DOHH2 (cell line): ENCODE results near the gene ADAM19.
"Not testable (repeated sequence)": the region's sequence is repeated elsewhere in the genome, so short reads cannot be mapped to it uniquely, and the experiment has no call there.

ENCODE experiments used
- H3F3A ChIP-seq: fragments of 200-600 bp; sonication (generic), shearing (Covaris generic); 2 replicates; pipeline ENCODE4 v1.6.0; 2016; ENCODE audit warnings: antibody characterized with exemption, mild to moderate bottlenecking; ENCODE audit not compliant: control insufficient read depth, insufficient read depth
- H3K27ac ChIP-seq: fragments of 200-600 bp; sonication (generic); 2 replicates; pipeline ENCODE4 v1.5.1; 2014; ENCODE audit warnings: low read depth, mild to moderate bottlenecking, low read length, moderate library complexity
- H3K27me3 ChIP-seq: fragments of 200-600 bp; sonication (generic); 2 replicates; pipeline ENCODE4 v1.6.1; 2014; ENCODE audit warnings: mild to moderate bottlenecking, low read length, mixed read lengths; ENCODE audit not compliant: control insufficient read depth
- H3K36me3 ChIP-seq: fragments of 200-600 bp; sonication (generic); 2 replicates; pipeline ENCODE4 v1.6.1; 2014; ENCODE audit warnings: mild to moderate bottlenecking, low read length, moderate library complexity, mixed read lengths; ENCODE audit not compliant: control insufficient read depth
- H3K4me1 ChIP-seq: fragments of 200-600 bp; sonication (generic); 2 replicates; pipeline ENCODE4 v1.6.1; 2014; ENCODE audit warnings: mild to moderate bottlenecking, low read length, mixed read lengths; ENCODE audit not compliant: control insufficient read depth
- H3K4me2 ChIP-seq: fragments of 200-600 bp; sonication (generic); 2 replicates; pipeline ENCODE4 v1.6.0; 2014; ENCODE audit warnings: mild to moderate bottlenecking, low read length, moderate library complexity
- H3K4me3 ChIP-seq: fragments of 200-600 bp; sonication (generic); 2 replicates; pipeline ENCODE4 v1.5.1; 2014; ENCODE audit warnings: mild to moderate bottlenecking, low read length, mixed read lengths
- H3K79me2 ChIP-seq: fragments of 200-600 bp; sonication (generic); 2 replicates; pipeline ENCODE4 v1.6.1; 2014; ENCODE audit warnings: mild to moderate bottlenecking, low read length, mixed read lengths; ENCODE audit not compliant: control insufficient read depth
- H3K9me2 ChIP-seq: fragments of 200-600 bp; sonication (generic); replicated peaks from 2 replicates; pipeline ENCODE4 v1.6.1; 2014; ENCODE audit warnings: mild to moderate bottlenecking, low read length, mixed read lengths; ENCODE audit not compliant: control insufficient read depth
- H3K9me3 ChIP-seq: fragments of 200-600 bp; sonication (generic); 2 replicates; pipeline ENCODE4 v1.6.1; 2014; ENCODE audit warnings: antibody characterized with exemption, low read length, mixed read lengths; ENCODE audit not compliant: control insufficient read depth, insufficient read depth
- H4K20me1 ChIP-seq: fragments of 200-600 bp; sonication (generic); 2 replicates; pipeline ENCODE4 v1.6.0; 2014; ENCODE audit warnings: low read depth, mild to moderate bottlenecking, antibody characterized with exemption, low read length, moderate library complexity; ENCODE audit not compliant: control insufficient read depth, insufficient read depth
- CTCF ChIP-seq: fragments of 200-600 bp; sonication (generic); IDR thresholded peaks from one replicate; pipeline ENCODE4 v1.5.1; 2014; ENCODE audit warnings: antibody characterized with exemption, mild to moderate bottlenecking, low read depth, low read length; ENCODE audit not compliant: poor library complexity, severe bottlenecking
- EZH2phosphoT487 ChIP-seq: fragments of 200-600 bp; sonication (generic); IDR thresholded peaks from 2 replicates; pipeline ENCODE4 v1.6.1; 2017; ENCODE audit warnings: borderline replicate concordance, mild to moderate bottlenecking, antibody characterized with exemption, low read length, moderate library complexity, mixed read lengths

ADAM19 gene

GRCh38 chr5:157485340-157485739 lies 90.2 kb downstream of the ADAM19 start:
- H3K27ac ChIP-seq: peak overlapping the region; percentile 99
- peaks cover 90% of the 10 kb centered on the region for H3K4me1 ChIP-seq
- H3K79me2 ChIP-seq: peaks cover 16% of the 10 kb centered on the region
- H3K27me3 ChIP-seq: no peaks in the 10 kb centered on the region
- H4K20me1 ChIP-seq: no peaks in the 10 kb centered on the region
- peaks cover 90% of the 10 kb centered on the region for H3K36me3 ChIP-seq
- H3K4me3 ChIP-seq: peak overlapping the region; percentile 69
- peak overlapping the region; percentile 94 for H3K4me2 ChIP-seq
- H3K9me3 ChIP-seq: no peaks in the 10 kb centered on the region
- no peak for TF ChIP-seq CTCF
- no peak for TF ChIP-seq EZH2phosphoT487
- H3F3A ChIP-seq: peaks cover 20% of the 10 kb centered on the region
- no peaks in the 10 kb centered on the region for H3K9me2 ChIP-seq

- Histone ChIP-seq H3K27ac (peak overlapping the region; percentile 99), H3K27me3 (no peaks in the 10 kb centered on the region), H4K20me1 (no peaks in the 10 kb centered on the region), H3K4me2 (peak overlapping the region; percentile 94), H3K79me2 (peaks cover 16% of the 10 kb centered on the region), H3F3A (peaks cover 20% of the 10 kb centered on the region), H3K9me2 (no peaks in the 10 kb centered on the region), H3K4me1 (peaks cover 89% of the 10 kb centered on the region), H3K36me3 (peaks cover 90% of the 10 kb centered on the region), H3K9me3 (no peaks in the 10 kb centered on the region), H3K4me3 (no peak overlapping the region)
- TF ChIP-seq EZH2phosphoT487: no peak
- no peak for TF ChIP-seq CTCF
Observed at GRCh38 chr5:157484768-157485167, 90.8 kb downstream of the ADAM19 start.

DNA sequence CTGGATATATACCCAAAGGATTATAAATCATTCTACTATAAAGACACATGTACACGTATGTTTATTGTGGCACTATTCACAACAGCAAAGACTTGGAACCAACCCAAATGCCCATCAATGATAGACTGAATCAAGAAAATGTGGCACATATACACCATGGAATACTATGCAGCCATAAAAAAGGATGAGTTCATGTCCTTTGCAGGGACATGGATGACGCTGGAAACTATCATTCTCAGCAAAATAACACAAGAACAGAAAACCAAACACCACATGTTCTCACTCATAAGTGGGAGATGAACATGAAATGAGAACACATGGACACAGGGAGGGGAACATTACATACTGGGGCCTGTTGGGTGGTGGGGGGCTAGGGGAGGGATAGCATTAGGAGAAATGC lies 92.9 kb downstream of the ADAM19 start:
- H3K4me3 ChIP-seq, H3K27ac ChIP-seq, H3K9me2 ChIP-seq, H3K9me3 ChIP-seq, H3K27me3 ChIP-seq, H3K4me2 ChIP-seq, H4K20me1 ChIP-seq: not testable (repeated sequence)
- Histone ChIP-seq H3K36me3 (peaks cover 91% of the 10 kb centered on the region), H3K4me1 (peaks cover 83% of the 10 kb centered on the region), H3F3A (peaks cover 23% of the 10 kb centered on the region), H3K79me2 (peaks cover 16% of the 10 kb centered on the region)

DNA sequence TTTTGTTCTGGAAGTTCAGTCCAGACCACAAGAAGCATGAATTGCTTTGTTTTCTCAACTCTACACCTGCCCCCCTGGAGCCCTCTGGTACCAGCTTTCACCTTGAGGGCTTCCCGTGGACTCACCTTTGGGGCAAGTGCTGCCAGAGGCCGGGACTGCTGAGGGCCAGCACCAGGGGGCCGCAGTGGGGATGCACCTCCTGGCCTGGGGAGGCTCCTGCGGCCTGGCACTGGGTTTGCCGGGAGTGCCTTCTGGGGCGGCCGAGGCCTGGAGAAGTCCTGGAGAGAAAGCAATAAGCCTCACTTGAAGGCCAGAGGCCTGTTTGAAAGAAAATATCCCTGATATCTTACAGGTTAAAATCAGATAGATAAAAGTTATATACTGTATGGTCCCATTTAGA lies 93.9 kb downstream of the ADAM19 start:
- H3K9me3 ChIP-seq: no peaks in the 10 kb centered on the region
- H3K27ac ChIP-seq: peak overlapping the region; percentile 50
- no peaks in the 10 kb centered on the region for H4K20me1 ChIP-seq
- peak overlapping the region; percentile 32 for H3K4me2 ChIP-seq
- peaks cover 17% of the 10 kb centered on the region for H3F3A ChIP-seq
- H3K36me3 ChIP-seq: peaks cover 93% of the 10 kb centered on the region
- no peaks in the 10 kb centered on the region for H3K27me3 ChIP-seq
- H3K79me2 ChIP-seq: peaks cover 16% of the 10 kb centered on the region
- TF ChIP-seq CTCF: no peak
- no peak for TF ChIP-seq EZH2phosphoT487
- peaks cover 73% of the 10 kb centered on the region for H3K4me1 ChIP-seq
- peak overlapping the region; percentile 5; the same call in 1 of the 2 replicates for H3K4me3 ChIP-seq
- no peaks in the 10 kb centered on the region for H3K9me2 ChIP-seq
